ENCODE measurements around the gene SMARCD3.

GRCh38 chr7:151277631-151278030 lies 29.1 kb upstream of the SMARCD3 start:
- TF ChIP-seq CTCF (conservative IDR thresholded peaks at IDR 0.05; ENCODE audit: low read depth, low read length) (no peak), RAD21 (IDR thresholded peaks at IDR 0.05; ENCODE audit: low read length) (no peak), ELK1 (IDR thresholded peaks at IDR 0.05; ENCODE audit: borderline replicate concordance, low read depth, low read length) (no peak)
